Neuronal stem cell (in vitro differentiated cells): ENCODE data around the gene FFAR1.

Source experiments
- DNase-seq: peaks from one replicate; pipeline ENCODE4 v3.0.0-alpha.2; 2013; ENCODE audit warnings: low spot score
- H2AFZ ChIP-seq: one replicate; pipeline ENCODE4 v1.6.1; 2013; ENCODE audit warnings: mild to moderate bottlenecking, low read length, inconsistent platforms
- H2AK5ac ChIP-seq: 2 replicates; pipeline ENCODE4 v1.6.1; 2013; ENCODE audit warnings: low read depth, mild to moderate bottlenecking, inconsistent platforms, low read length, moderate library complexity, mixed read lengths
- H2BK120ac ChIP-seq: 2 replicates; pipeline ENCODE4 v1.6.1; 2013; ENCODE audit warnings: low read depth, mild to moderate bottlenecking, inconsistent platforms, low read length, moderate library complexity, mixed read lengths
- H2BK12ac ChIP-seq: one replicate; pipeline ENCODE4 v1.6.1; 2013; ENCODE audit warnings: low read length, inconsistent platforms
- H2BK15ac ChIP-seq: 2 replicates; pipeline ENCODE4 v1.6.1; 2013; ENCODE audit warnings: mild to moderate bottlenecking, low read length, inconsistent platforms, mixed read lengths
- H2BK5ac ChIP-seq: one replicate; pipeline ENCODE4 v1.6.1; 2013; ENCODE audit warnings: inconsistent platforms, mild to moderate bottlenecking, low read length, moderate library complexity
- H3K14ac ChIP-seq: one replicate; pipeline ENCODE4 v1.6.1; 2013; ENCODE audit warnings: low read length, inconsistent platforms
- H3K18ac ChIP-seq: 2 replicates; pipeline ENCODE4 v1.6.1; 2013; ENCODE audit warnings: low read length, inconsistent platforms
- H3K23ac ChIP-seq: 2 replicates; pipeline ENCODE4 v1.6.1; 2013; ENCODE audit warnings: low read depth, mild to moderate bottlenecking, mixed read lengths, low read length, inconsistent platforms; ENCODE audit not compliant: poor library complexity
- H3K27ac ChIP-seq: replicated peaks from 3 replicates; pipeline ENCODE4 v1.5.1; 2013; ENCODE audit warnings: low read length, inconsistent platforms
- H3K27me3 ChIP-seq, 3 experiments: 2 replicates each; pipeline ENCODE4 v1.6.1; 2013; ENCODE audit warnings: low read length in 3 of 3, mild to moderate bottlenecking in 2 of 3, inconsistent platforms in 1 of 3, low read depth in 1 of 3, mixed read lengths in 1 of 3, moderate library complexity in 1 of 3; ENCODE audit not compliant: control insufficient read depth in 3 of 3, insufficient read depth in 3 of 3
- H3K36me3 ChIP-seq, 2 donors: replicated peaks in 1 of 2; 2 replicates each; pipeline ENCODE4 v1.6.1; 2013; ENCODE audit warnings: low read length in 2 of 2; ENCODE audit not compliant: control insufficient read depth in 2 of 2, insufficient read depth in 2 of 2
- H3K4ac ChIP-seq: 2 replicates; pipeline ENCODE4 v1.6.1; 2013; ENCODE audit warnings: inconsistent platforms, mild to moderate bottlenecking, low read length, moderate library complexity
- H3K4me1 ChIP-seq, 2 donors: 1 replicate in 1 of 2; 2 replicates in 1 of 2; pipeline ENCODE4 v1.6.1; 2013; ENCODE audit warnings: low read length in 2 of 2, low read depth in 1 of 2; ENCODE audit not compliant: control insufficient read depth in 2 of 2, insufficient read depth in 1 of 2
- H3K4me2 ChIP-seq: one replicate; pipeline ENCODE4 v1.6.1; 2013; ENCODE audit warnings: mild to moderate bottlenecking, low read length, inconsistent platforms; ENCODE audit not compliant: insufficient read depth, poor library complexity, severe bottlenecking
- H3K4me3 ChIP-seq, 2 donors: 2 replicates each; pipeline ENCODE4 v1.5.1; 2013; ENCODE audit warnings: low read length in 2 of 2, mild to moderate bottlenecking in 2 of 2, inconsistent platforms in 1 of 2, moderate library complexity in 1 of 2
- H3K79me1 ChIP-seq: one replicate; pipeline ENCODE4 v1.6.1; 2013; ENCODE audit warnings: low read depth, mild to moderate bottlenecking, inconsistent platforms, low read length, moderate library complexity
- H3K9ac ChIP-seq: one replicate; pipeline ENCODE4 v1.6.1; 2013; ENCODE audit warnings: mild to moderate bottlenecking, low read depth, low read length, inconsistent platforms; ENCODE audit not compliant: poor library complexity
- H3K9me3 ChIP-seq, 2 donors: replicated peaks in 1 of 2; 2 replicates each; pipeline versions ENCODE3 to v1.6.1; 2013; ENCODE audit warnings: low read length in 2 of 2, mild to moderate bottlenecking in 2 of 2, inconsistent platforms in 1 of 2, low read depth in 1 of 2, mixed read lengths in 1 of 2, moderate library complexity in 1 of 2; ENCODE audit not compliant: control insufficient read depth in 2 of 2, insufficient read depth in 1 of 2
- H4K8ac ChIP-seq: one replicate; pipeline ENCODE4 v1.6.1; 2013; ENCODE audit warnings: low read depth, mild to moderate bottlenecking, inconsistent platforms, low read length, moderate library complexity
- H4K91ac ChIP-seq: one replicate; pipeline ENCODE4 v1.6.1; 2013; ENCODE audit warnings: low read length, low read depth, mild to moderate bottlenecking, inconsistent platforms; ENCODE audit not compliant: poor library complexity
- WGBS, 2 donors: extraction: QIAGEN DNeasy Blood & Tissue Kit; methylation state at CpG; one replicate each; pipeline ENCODE4 v1.1.7; 2013; ENCODE audit warnings: missing lambda C conversion rate in 2 of 2, mixed read lengths in 1 of 2; ENCODE audit not compliant: insufficient read length in 2 of 2, insufficient replicate concordance in 1 of 2; ENCODE audit errors: extremely low coverage in 2 of 2; 5-methylcytosine and 5-hydroxymethylcytosine counted together

Gene FFAR1

DNA sequence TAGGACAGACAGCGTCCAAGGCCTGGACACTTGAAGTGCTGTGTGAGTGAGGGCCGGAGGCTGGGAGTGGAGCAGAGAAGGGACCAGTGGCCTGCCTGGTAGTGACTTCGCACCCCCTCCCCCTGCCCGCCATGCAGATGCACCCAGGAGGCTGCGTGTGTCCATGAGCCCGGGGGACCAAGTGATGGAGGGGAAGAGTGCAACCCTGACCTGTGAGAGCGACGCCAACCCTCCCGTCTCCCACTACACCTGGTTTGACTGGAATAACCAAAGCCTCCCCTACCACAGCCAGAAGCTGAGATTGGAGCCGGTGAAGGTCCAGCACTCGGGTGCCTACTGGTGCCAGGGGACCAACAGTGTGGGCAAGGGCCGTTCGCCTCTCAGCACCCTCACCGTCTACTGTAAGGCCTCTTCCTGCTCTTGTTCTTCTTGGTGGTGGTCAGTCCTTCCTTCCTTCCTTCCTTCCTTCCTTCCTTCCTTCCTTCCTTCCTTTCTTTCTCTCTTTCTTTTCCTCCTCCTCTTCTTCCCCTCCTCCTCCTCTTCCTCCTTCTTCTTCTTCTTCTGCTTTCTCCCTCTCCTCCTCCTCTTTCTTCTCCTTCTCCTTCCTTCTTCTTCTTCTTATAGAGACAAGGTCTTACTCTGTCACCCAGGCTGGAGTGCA lies 6.0 kb upstream of the FFAR1 start:
- H3K4me1 ChIP-seq: no peaks in the 10 kb centered on the region
- H3K14ac ChIP-seq: peak overlapping the region; percentile 31
- H2BK12ac ChIP-seq: no peak overlapping the region
- H3K4me2 ChIP-seq: no peak overlapping the region
- no peak overlapping the region for H2BK5ac ChIP-seq
- no peak overlapping the region for H2BK120ac ChIP-seq
- DNase-seq: no peak
- H3K79me1 ChIP-seq: no peaks in the 10 kb centered on the region
- H3K4me3 ChIP-seq: no peak overlapping the region
- peaks cover 0 to 25% (median 0%) of the 10 kb centered on the region in 3 experiments for H3K27me3 ChIP-seq
- no peak overlapping the region for H2AFZ ChIP-seq
- no peak overlapping the region for H3K27ac ChIP-seq
- no peak overlapping the region for H3K23ac ChIP-seq
- no peak overlapping the region for H4K91ac ChIP-seq
- no peak overlapping the region for H2BK15ac ChIP-seq
- no peak overlapping the region for H4K8ac ChIP-seq
- H3K9me3 ChIP-seq: peaks cover 0 to 2% of the 10 kb centered on the region in 2 donors
- WGBS, 2 donors: no CpG with 5 or more reads among the region's 14 CpGs
- no peak overlapping the region for H3K18ac ChIP-seq
- H3K9ac ChIP-seq: no peak overlapping the region
- no peaks in the 10 kb centered on the region for H3K36me3 ChIP-seq
- peak overlapping the region; percentile 42 for H2AK5ac ChIP-seq
- H3K4ac ChIP-seq: no peak overlapping the region

DNA sequence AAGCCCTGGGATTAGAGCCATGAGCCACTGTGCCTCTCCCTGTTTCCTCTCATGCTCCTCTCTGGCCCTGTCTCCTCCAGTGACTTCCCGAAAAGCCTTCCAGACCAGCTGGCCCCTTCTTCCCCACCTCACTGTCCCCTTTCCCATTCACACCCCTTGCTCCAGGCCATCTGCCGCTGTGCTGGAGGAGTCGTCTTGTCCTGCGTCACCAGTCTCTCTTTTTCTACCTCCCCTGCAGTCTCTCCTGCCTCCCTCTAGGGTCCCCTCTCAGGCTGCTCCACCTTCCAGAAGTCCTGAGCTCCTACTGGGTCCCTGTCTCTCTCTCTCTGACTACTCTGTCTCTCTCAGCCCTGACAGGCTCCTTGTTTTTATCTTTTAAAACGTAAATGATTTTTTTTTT lies 5.3 kb upstream of the FFAR1 start:
- Histone ChIP-seq H3K27ac (no peak overlapping the region), H3K4ac (no peak overlapping the region), H3K14ac (no peak overlapping the region), H3K23ac (no peak overlapping the region), H2BK12ac (no peak overlapping the region), H3K79me1 (no peaks in the 10 kb centered on the region), H2BK120ac (no peak overlapping the region), H4K8ac (no peak overlapping the region), H2AFZ (no peak overlapping the region), H3K9ac (no peak overlapping the region), H3K4me1 (no peaks in the 10 kb centered on the region), H4K91ac (no peak overlapping the region), H3K27me3 (peaks cover 0 to 30% (median 0%) of the 10 kb centered on the region in 3 experiments), H3K36me3 (no peaks in the 10 kb centered on the region), H2BK5ac (peak overlapping the region; percentile 82), H2AK5ac (no peak overlapping the region), H3K4me3 (no peak overlapping the region), H3K18ac (no peak overlapping the region), H3K9me3 (peaks cover 0 to 2% of the 10 kb centered on the region in 2 donors), H3K4me2 (no peak overlapping the region), H2BK15ac (no peak overlapping the region)
- no CpG with 5 or more reads among the region's 5 CpGs for WGBS, 2 donors
- DNase-seq: no peak

DNA sequence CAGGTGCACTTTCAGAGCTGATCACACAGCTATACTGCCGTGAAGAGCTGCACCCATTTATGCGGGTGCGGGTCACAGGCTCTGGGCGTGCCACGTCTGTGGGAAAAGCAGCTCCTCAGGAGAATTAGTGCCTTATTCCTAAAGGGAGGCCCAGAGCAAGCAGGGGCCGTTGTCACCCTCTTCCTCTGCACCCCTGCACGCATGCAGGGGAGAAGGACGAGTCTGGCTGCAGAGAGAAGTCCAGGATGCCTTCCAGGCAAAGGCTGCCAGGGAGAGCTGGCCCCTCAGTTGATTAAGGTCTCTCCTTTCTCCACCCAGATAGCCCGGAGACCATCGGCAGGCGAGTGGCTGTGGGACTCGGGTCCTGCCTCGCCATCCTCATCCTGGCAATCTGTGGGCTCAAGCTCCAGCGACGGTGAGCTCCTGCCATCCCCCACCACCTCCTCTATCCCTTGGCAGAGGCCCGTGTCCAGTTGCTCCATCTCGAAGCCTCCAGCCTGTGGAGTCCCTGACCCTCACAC lies 3.1 kb upstream of the FFAR1 start:
- H2AFZ ChIP-seq: no peak overlapping the region
- no peaks in the 10 kb centered on the region for H3K79me1 ChIP-seq
- no peak overlapping the region for H2BK120ac ChIP-seq
- H2BK12ac ChIP-seq: no peak overlapping the region
- H3K4me1 ChIP-seq: no peaks in the 10 kb centered on the region
- peaks cover 0 to 2% of the 10 kb centered on the region in 2 donors for H3K9me3 ChIP-seq
- no peak overlapping the region for H4K8ac ChIP-seq
- no peak overlapping the region for H3K4ac ChIP-seq
- no peak overlapping the region for H2BK5ac ChIP-seq
- H2AK5ac ChIP-seq: peak overlapping the region; percentile 51
- H3K18ac ChIP-seq: peak overlapping the region; percentile 16
- H3K4me2 ChIP-seq: no peak overlapping the region
- no peak overlapping the region for H3K27ac ChIP-seq
- no peak overlapping the region for H3K14ac ChIP-seq
- H3K36me3 ChIP-seq: no peaks in the 10 kb centered on the region
- peak overlapping the region; percentile 55 for H3K9ac ChIP-seq
- DNase-seq: no peak
- H3K27me3 ChIP-seq: peaks cover 0 to 48% (median 2%) of the 10 kb centered on the region in 3 experiments
- no peak overlapping the region for H3K23ac ChIP-seq
- peak overlapping the region; percentile 69 for H4K91ac ChIP-seq
- H3K4me3 ChIP-seq: no peak overlapping the region
- no peak overlapping the region for H2BK15ac ChIP-seq
- WGBS, 2 donors: no CpG with 5 or more reads among the region's 17 CpGs

DNA sequence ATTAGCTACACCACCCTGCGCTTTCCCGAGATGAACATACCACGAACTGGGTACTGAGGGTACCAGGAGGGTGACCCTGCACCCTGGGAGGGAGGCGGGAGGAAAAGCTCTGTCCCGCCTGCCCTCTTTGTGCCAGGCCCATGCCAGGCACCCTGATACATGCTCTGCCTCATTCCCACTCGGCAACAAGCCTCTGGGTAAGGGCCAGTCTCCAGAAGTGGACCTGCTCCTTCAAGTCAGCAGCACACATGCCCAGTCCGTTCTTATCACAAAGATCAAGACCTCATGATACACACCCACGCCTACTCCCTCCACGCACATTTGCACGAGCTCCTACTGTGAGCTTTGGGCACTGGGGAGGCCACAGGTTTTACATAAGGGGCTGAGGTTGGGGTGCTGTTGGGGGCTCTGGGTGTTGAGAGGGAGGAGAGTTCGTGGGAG lies 2.0 kb upstream of the FFAR1 start:
- peaks cover 0 to 2% of the 10 kb centered on the region in 2 donors for H3K9me3 ChIP-seq
- H3K4me1 ChIP-seq: no peaks in the 10 kb centered on the region
- H3K14ac ChIP-seq: no peak overlapping the region
- H2BK15ac ChIP-seq: no peak overlapping the region
- no peak overlapping the region for H3K27ac ChIP-seq
- H3K18ac ChIP-seq: peak overlapping the region; percentile 44
- no peaks in the 10 kb centered on the region for H3K79me1 ChIP-seq
- no peak overlapping the region for H3K9ac ChIP-seq
- H3K4me2 ChIP-seq: no peak overlapping the region
- no peak overlapping the region for H2BK120ac ChIP-seq
- no peak overlapping the region for H3K4ac ChIP-seq
- peaks cover 0 to 52% (median 4%) of the 10 kb centered on the region in 3 experiments for H3K27me3 ChIP-seq
- DNase-seq: no peak
- peak overlapping the region; percentile 57 for H3K23ac ChIP-seq
- no peak overlapping the region for H4K91ac ChIP-seq
- WGBS, 2 donors: no CpG with 5 or more reads among the region's 11 CpGs
- H3K4me3 ChIP-seq: no peak overlapping the region
- H2BK5ac ChIP-seq: peak overlapping the region; percentile 11
- H2AFZ ChIP-seq: no peak overlapping the region
- no peak overlapping the region for H2AK5ac ChIP-seq
- H2BK12ac ChIP-seq: no peak overlapping the region
- no peaks in the 10 kb centered on the region for H3K36me3 ChIP-seq
- H4K8ac ChIP-seq: no peak overlapping the region
